ENCODE results near the gene FIBCD1.

The FIBCD1 gene

GRCh38 chr9:130913599-130914416, 25.2 kb downstream of the FIBCD1 start:
- TF ChIP-seq CTCF (IDR thresholded peaks at IDR 0.05) = no peak

- no peak for TF ChIP-seq CTCF (IDR thresholded peaks at IDR 0.05)
Observed at GRCh38 chr9:130912932-130913598, 26.0 kb downstream of the FIBCD1 start.

- no peak for TF ChIP-seq CTCF (IDR thresholded peaks at IDR 0.05)
Observed at GRCh38 chr9:130911254-130912049, 27.6 kb downstream of the FIBCD1 start.

- no peak for TF ChIP-seq CTCF (IDR thresholded peaks at IDR 0.05)
Observed at GRCh38 chr9:130908878-130909355, 30.1 kb downstream of the FIBCD1 start.

GRCh38 chr9:130908146-130908877, 30.7 kb downstream of the FIBCD1 start:
- no peak for TF ChIP-seq CTCF (IDR thresholded peaks at IDR 0.05)

GRCh38 chr9:130906735-130907416, 32.2 kb downstream of the FIBCD1 start:
- TF ChIP-seq CTCF (IDR thresholded peaks at IDR 0.05) = no peak

Measured in LNCAP (cell line).